ENCODE results near the gene ARHGAP26. TPM values are rescaled to one million over a fixed set of nuclear protein-coding genes. Genes with fewer than 3 reads are reported as not detected.
A peak's percentile ranks its signal among the peaks of the same experiment; 100 is the strongest.

The ARHGAP26 gene
- total and polyA plus RNA-seq, 2 of the 4 experiments (the other 2 are of a cell fraction), result 0.54 to 0.56 TPM

- peak overlapping the region; percentile 4; the same call in 1 of the 2 replicates for H2BK120ac ChIP-seq (ENCODE audit: low read depth, low read length)
- no CpG with 5 or more reads among the region's 5 CpGs for WGBS, 2 experiments (ENCODE audit: extremely low coverage in 2 of 2, insufficient read length in 1 of 2)
- peak overlapping the region; percentile 15 for H2BK5ac ChIP-seq (ENCODE audit: low read depth, low read length, poor library complexity, severe bottlenecking)
- no peak overlapping the region for H2AK9ac ChIP-seq (replicated peaks; ENCODE audit: low read depth, low read length, poor library complexity)
- ChIA-PET CTCF (interaction anchor here (0.9 to 1.2 kb wide), 2 partner anchors 11 to 702 kb away, joined by 3 read pairs; no protein-coding TSS in a partner anchor), POLR2A (ENCODE audit: unreplicated experiment) (no interaction called here)
- no peak overlapping the region for H4K5ac ChIP-seq (ENCODE audit: low read depth, low read length)
- peak; percentile 57 for DNase-seq
- intact Hi-C loops (cut with micrococcal nuclease) (no loop called here), dilution Hi-C loops (cut with HindIII; ENCODE audit: low sequenced_read_pairs, unreplicated experiment) (no loop called here), in situ Hi-C loops (cut with MboI; ENCODE audit: low sequenced_read_pairs) (no loop called here)
- BruUV-seq (replicated peaks), result no TSS peak
- H3K9me1 ChIP-seq (ENCODE audit: insufficient read depth, low read length), result peaks cover 12% of the 10 kb centered on the region
- H3K4me2 ChIP-seq (ENCODE audit: low read depth, low read length), result no peak overlapping the region; the same call in 1 of the 2 replicates
- no peak overlapping the region for H2AK5ac ChIP-seq (ENCODE audit: low read depth, low read length)
- H3K9ac ChIP-seq (ENCODE audit: low read depth, low read length), result no peak overlapping the region
- H3K56ac ChIP-seq (ENCODE audit: extremely low read depth, insufficient read depth, low read length), result no peak overlapping the region
- no peaks in the 10 kb centered on the region for H4K20me1 ChIP-seq (ENCODE audit: insufficient read depth, low read length)
- H2BK15ac ChIP-seq (ENCODE audit: low read depth, low read length), result no peak overlapping the region
- no peak overlapping the region for H4K91ac ChIP-seq (ENCODE audit: insufficient read depth, low read depth, low read length)
- H3K36me3 ChIP-seq (ENCODE audit: control insufficient read depth, insufficient read depth, low read length), result no peaks in the 10 kb centered on the region
- H3K4ac ChIP-seq (ENCODE audit: low read depth, low read length), result peak overlapping the region; percentile 13; the same call in 1 of the 2 replicates
- H4K8ac ChIP-seq (ENCODE audit: low read depth in 2 of 2, low read length in 2 of 2), result no peak overlapping the region
- peaks cover 25% of the 10 kb centered on the region for H3K4me1 ChIP-seq (ENCODE audit: control insufficient read depth, insufficient read depth, low read length)
- H3K9me3 ChIP-seq (ENCODE audit: control insufficient read depth, insufficient read depth, low read length), result no peaks in the 10 kb centered on the region
- H3K27ac ChIP-seq (ENCODE audit: insufficient read depth, low read length), result no peak overlapping the region
- H2AFZ ChIP-seq (replicated peaks; ENCODE audit: low read length, poor library complexity), result no peak overlapping the region
- TF ChIP-seq RCOR1 (IDR thresholded peaks at IDR 0.05; ENCODE audit: insufficient replicate concordance, low read length) (no peak), CEBPB (IDR thresholded peaks at IDR 0.05; ENCODE audit: low read depth, low read length) (peak; percentile 16; the same call in 1 of the 2 replicates), FOS (IDR thresholded peaks at IDR 0.05; ENCODE audit: low read depth, low read length) (peak; percentile 66; the same call in 1 of the 2 replicates), USF2 (IDR thresholded peaks at IDR 0.05; ENCODE audit: low read depth, low read length) (no peak), RAD21 (IDR thresholded peaks at IDR 0.05; ENCODE audit: low read length) (no peak)
- H3K23ac ChIP-seq (ENCODE audit: low read depth, low read length), result no peak overlapping the region
- no peak overlapping the region; the same call in 1 of the 2 replicates for H3K18ac ChIP-seq (ENCODE audit: low read depth, low read length)
- H3K14ac ChIP-seq (replicated peaks; ENCODE audit: low read depth, low read length), result no peak overlapping the region
- ATAC-seq (ENCODE audit: low read depth), result peak; percentile 24; the same call in 1 of the 2 replicates
- no peak overlapping the region for H3K4me3 ChIP-seq (ENCODE audit: insufficient read depth, low read depth, low read length)
- H3K79me1 ChIP-seq (ENCODE audit: low read depth in 1 of 2, low read length in 2 of 2), result no peaks in the 10 kb centered on the region
- H2BK20ac ChIP-seq (ENCODE audit: low read depth, low read length), result peak overlapping the region; percentile 8; the same call in 1 of the 2 replicates
- no peaks in the 10 kb centered on the region for H3K27me3 ChIP-seq (ENCODE audit: control insufficient read depth, insufficient read depth, low read length)
These were observed 285.6 kb downstream of the ARHGAP26 start for GRCh38 chr5:143055596-143056338.
